CD4-positive, alpha-beta T cell treated with Interleukin-2 at 100 ng/mL for 4 hours (primary cell): Measurements from ENCODE around the gene PAPSS2.
"Not testable (repeated sequence)": the region's sequence is repeated elsewhere in the genome, so short reads cannot be mapped to it uniquely, and the experiment has no call there.

ENCODE experiments used
- DNase-seq: peaks from one replicate; pipeline ENCODE4 v3.0.0-alpha.2; 2020; ENCODE audit warnings: low spot score

The PAPSS2 gene

DNA sequence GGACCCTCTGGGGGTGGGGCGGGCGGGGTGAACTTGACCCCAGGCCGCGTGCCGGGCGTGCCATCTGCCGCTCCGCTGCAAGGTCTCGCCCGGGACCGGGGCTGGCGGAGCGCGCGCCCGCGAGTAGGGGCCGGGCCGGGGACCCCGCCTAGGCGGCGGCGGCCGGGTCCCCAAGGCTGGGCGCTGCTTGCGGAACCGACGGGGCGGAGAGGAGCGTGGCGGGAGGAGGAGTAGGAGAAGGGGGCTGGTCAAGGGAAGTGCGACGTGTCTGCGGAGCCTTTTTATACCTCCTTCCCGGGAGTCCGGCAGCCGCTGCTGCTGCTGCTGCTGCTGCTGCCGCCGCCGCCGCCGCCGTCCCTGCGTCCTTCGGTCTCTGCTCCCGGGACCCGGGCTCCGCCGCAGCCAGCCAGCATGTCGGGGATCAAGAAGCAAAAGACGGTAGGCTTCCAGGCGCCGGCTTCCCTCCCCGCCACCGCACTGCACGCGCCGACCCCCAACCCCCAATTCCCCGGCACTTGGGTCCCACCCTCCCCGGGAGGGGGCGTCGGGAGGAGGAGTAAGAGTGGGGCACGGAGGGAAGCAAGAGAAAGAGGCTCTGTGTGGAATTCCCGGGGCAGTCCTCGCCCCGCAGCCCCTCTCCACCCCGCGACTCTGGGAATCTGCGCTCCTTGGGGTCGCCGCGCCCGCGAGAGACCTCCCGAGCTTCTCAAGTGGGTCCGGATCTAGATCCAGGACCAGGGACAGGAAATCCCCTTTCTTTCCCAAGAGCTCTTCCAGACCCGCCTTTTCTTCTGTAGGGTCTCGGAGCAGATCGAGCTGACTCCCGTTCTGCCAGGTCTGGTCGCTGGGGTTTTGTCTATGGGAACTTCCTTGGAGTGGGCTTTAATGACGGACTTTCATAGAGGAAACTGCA is at the start of gene PAPSS2:
PAPSS2 (plus strand) TSS at position 308 of the 913 bp plus-strand sequence; CDS start at position 412, 104 bp downstream.
- no peak for DNase-seq

DNA sequence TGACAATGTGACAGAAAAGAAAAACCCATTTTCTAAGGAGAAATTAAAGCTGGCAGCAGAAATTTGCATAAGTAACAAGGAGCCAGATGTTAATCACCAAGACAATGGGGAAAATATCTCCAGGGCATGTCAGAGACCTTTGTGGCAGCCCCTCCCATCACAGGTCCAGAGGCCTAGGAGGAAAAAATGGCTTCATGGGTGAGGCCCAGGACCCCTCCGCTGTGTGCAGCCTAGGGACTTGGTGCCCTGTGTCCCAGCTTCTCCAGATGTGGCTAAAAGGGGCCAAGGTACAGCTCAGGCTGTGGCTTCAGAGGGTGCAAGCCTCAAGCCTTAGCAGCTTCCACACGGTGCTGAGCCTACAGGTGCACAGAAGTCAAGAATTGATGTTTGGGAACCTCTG is 48.3 kb upstream of the PAPSS2 start:
- DNase-seq = not testable (repeated sequence)

DNA sequence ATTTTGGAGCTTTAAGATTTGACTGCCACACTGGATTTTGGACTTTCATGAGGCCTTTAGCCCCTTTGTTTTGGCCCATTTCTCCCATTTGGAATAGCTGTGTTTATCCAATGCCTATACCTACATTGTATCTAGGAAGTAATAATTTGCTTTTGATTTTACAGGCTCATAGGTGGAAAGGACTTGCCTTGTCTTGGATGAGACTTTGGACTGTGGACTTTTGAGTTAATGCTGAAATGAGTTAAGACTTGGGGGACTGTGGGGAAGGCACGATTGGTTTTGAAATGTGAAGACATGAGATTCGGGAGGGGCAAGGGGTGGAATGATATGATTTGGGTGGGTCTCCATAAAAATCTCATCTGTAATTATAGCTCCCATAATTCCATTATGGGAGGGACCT is 47.6 kb upstream of the PAPSS2 start:
- no peak for DNase-seq

DNA sequence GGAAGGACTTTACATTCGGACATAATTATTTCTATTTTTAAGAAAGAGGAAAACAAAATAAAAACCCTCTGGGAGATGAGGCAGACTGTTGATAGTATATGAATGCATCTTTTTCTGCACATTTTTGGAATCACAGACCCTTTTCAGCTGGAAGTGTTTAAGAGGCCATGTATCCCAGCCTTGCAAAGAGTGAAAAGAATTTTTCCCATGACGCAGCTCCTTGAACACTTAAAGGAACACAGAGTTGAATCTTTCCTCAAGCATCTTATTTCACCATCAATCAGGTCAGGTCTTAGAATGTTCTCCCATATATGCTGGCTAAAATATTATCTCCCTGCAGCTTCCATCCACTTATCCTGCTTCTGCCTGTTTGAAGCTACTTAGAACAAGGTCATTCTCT is 45.9 kb upstream of the PAPSS2 start:
- DNase-seq = no peak

DNA sequence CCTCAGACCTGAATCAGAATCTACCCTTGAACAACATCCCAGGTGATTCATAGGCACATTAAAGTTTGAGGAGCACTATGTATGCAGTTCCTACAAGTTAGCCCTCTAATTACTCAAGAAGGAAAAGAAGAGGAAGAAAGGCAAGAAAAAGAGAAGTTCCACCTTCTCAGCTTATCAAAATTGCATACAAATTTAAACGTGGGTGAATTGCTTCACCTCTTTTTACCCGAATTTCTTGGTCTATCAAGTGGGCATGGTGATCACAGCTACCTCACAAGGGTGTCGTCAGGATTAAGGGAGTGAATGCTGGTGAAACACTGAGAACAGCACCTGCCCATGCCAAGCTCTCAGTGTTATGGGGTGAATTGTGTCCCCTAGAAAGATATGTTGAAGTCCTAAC is 43.8 kb upstream of the PAPSS2 start:
- DNase-seq = no peak

DNA sequence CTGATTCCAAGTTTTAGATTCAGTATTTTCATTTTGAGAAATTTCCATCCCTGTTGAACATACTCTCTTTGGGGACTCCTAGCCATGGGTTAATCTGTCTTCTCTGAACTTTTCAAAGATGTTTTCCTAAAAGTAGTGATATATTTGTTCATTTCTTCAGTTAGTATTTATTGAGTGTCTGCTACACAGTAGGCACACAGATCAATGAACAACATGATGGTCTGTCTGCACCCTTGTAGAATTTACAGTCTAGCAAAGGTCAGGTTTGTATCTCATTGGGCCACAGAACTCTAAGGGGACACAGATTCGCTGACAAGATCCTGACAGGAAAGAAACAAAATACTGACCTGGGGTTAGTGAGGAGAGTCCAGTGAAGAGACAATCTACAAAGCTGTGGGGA is 42.2 kb upstream of the PAPSS2 start:
- no peak for DNase-seq

DNA sequence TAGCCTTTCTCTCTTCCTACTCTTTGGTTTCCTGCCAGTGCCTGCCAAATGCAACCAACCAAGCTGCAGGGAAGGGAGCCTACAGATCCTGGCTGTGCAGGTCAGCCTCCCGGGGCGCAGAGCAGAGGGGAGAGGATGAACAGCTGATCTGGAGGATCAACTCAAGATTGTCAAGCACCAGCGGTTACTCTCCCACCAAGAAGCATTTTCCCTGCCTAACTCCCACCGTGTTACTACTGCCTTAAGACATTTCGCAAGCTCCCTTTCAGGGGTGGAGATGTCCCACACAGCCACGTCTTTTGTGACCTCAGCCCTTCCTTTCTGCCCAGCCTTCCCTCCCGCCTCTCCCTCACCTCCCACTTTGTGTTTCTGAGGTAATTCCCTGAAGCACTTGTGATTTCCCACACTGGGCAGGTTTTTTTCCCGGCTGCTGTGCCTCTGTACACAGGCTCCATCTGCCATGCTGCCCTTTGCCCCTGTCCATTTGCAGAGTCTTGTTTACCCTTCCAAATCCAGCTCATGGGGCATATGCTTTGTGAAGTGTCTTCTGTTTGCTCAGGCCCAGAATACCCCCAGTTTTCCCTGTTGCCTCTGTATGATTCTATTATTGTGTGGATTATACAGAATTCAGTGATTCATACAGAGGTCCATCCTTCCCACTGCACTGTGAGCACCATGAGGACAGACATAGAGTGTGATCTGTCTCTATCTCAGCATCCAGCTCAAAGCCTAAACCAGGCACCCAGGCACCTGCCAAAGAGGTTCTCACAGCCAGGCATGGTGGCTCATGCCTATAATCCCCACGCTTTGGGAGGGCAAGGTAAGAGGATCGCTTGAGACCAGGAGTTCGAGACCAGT is 40.9 kb upstream of the PAPSS2 start:
- no peak for DNase-seq

DNA sequence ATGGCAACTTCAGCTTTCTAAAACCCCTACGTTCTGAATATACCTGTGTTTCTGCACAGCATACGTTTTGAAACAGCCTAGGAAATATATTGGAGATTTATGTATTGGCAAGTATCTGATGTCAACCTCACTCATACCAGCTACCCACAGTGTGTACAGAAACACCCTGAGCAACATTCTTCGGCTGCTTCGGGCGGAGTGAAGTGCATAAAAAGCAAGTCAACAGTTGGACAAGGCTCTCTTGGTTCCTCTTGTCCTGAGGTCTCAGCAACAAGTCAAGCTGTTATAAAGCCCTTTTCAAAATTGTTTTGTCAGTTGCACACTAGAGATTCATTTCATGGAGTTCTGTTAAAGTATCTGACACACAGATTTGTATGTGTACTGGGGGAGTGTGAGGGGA is 40.0 kb upstream of the PAPSS2 start:
- DNase-seq = no peak

DNA sequence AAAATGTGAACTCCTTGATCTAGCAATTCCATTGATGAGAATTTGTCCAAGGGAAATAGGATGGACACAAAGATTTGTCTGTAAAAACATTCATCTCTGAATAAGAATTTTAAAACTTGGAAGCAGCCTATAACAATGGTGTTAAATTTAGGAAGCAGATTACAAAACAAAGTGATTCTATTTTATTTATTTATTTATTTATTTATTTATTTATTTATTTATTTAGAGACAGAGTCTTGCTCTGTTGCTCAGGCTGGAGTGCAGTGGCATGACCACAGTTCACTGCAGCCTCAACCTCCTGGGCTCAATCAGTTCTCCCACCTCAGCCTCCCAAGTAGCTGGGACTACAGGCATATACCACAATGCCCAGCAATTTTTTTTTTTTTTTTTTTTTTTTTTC is 38.2 kb upstream of the PAPSS2 start:
- DNase-seq = not testable (repeated sequence)

DNA sequence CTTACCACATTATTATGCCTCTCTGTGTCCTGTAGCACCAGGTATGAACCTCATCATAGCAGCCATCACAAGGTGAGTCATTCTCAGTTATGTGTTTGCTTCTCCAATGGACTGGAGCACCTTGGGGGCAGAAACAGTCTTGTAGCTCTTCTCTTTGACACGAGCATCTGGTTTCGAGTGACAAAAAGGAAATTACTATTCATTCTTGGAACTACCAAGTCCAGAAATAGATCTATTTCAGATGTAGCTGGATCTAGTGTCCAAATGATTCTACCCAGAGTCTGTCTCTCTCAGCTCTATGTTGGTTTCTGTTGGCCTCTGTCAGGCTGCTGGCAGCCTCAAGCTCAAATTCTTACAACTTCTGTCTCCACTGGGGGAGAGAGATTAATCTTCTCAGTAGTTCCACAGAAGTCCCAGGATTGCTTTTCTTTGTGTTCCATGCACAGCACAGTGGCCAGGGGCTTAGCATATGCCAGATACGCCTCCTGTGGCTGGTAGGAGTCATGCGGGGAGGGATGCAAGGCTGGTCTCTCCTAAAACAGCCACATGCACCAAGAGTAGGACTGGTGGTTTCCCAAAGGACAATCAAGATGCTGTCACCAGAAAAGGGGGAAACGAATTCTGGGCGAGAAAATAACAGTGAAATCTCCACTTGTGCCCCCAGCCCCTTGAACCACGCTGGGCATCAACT is 37.2 kb upstream of the PAPSS2 start:
- no peak for DNase-seq

DNA sequence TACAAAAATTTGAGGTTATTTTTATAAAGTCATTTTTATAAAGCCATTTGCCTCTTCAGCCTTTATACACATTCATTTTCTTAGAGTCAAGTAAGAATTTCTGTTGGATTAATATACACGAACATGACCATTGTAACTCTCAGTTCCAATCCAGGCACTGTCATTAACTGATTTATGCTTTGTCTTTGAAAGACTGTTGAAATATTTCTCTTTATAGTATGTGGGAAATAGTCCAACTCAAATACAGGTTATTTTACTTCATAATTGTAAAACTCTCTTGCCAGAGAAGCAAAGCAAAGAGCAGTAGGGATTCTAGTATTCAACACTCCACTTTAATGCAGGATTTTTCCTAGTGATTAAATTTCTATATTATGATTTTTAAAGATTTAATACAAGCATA is 36.5 kb upstream of the PAPSS2 start:
- DNase-seq = no peak

DNA sequence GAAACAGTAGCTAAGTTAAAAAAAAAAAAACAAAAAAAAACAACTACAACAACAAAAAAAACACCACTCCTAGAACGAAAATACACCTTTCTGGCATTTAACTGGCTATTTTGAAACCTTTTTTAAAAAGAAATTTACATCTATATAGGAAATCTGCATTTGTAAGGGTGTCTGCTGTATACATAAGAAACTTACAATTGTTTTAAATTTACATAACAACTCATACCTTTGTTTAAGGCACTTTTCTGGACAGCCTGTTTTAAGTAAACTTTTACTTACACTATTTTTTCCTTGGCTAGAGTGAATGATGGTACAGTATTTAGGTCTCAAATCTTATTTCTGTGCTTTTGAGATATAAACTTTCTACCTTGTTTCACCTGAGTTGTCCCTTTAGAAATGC is 34.0 kb upstream of the PAPSS2 start:
- DNase-seq = no peak

DNA sequence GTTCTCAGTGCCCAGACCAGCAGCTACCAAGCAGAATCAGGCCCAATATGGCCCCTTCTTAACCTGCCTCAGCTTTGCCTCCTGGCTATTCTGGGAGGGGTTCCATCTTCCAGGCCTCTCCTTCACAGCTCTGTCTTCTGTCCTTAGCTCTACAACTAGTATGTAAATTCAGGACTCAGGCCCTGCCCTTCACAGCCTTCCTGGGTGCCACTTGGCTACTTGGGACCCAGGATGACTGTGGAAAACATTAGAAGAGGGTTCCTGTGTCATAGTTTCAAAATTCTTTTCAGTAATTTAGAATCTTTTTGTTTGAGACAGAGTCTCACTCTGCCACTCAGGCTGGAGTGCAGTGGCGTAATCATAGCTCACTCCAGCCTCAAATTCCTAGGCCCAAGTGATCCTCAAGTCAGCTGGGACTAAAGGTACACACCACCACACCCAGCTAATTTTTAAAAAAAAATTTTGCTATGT is 33.2 kb upstream of the PAPSS2 start:
- no peak for DNase-seq

DNA sequence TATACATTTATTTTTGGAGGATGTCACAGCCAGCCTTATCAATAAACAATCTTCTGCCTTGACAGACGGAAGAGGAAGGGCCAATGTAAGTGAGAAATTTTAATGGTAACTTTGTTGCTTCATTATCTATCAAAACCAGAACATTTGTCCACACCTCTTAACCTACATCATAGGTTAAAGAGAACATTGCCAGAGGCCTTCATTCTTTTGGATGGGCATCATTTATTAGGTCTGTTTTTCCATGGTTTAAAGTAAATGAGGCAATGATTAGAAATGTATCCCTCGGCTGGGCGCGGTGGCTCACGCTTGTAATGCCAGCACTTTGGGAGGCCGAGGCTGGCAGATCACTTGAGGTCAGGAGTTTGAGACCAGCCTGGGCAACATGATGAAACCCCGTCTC is 29.5 kb upstream of the PAPSS2 start:
- no peak for DNase-seq

DNA sequence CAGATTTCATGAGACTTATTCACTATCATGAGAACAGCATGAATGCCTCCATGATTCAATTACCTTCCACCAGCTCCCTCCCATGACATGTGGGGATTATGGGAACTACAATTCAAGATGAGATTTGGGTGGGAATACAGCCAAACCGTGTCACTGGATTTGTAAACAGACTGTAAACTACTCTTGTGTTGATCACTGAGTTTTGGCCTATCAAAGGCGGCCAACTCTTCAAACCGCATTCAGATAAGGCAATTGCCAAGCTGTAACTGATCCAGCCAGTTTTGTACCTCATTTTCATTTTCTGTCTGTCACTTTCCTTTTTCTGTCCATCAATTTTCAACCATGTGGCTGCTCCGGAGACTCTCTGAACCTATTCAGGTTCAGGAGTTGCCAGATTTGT is 27.2 kb upstream of the PAPSS2 start:
- no peak for DNase-seq

DNA sequence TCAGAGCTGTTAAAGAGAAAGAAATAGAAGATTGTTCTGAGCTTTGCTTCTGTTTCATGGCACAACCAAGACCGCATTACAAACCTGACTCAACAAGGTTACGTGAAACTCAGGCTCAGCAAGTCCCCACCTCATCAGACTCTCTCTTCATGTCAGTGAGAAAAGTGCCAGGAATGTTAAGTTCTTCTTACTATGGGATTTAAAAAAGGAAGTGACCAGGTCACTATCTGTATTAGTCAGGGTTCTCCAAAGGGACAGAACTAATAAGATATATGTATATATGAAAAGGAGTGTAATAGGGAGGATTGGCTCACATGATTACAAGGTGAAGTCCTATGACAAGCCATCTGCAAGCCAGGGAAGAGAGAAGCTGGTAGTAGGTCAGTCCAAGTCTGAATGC is 25.4 kb upstream of the PAPSS2 start:
- no peak for DNase-seq

DNA sequence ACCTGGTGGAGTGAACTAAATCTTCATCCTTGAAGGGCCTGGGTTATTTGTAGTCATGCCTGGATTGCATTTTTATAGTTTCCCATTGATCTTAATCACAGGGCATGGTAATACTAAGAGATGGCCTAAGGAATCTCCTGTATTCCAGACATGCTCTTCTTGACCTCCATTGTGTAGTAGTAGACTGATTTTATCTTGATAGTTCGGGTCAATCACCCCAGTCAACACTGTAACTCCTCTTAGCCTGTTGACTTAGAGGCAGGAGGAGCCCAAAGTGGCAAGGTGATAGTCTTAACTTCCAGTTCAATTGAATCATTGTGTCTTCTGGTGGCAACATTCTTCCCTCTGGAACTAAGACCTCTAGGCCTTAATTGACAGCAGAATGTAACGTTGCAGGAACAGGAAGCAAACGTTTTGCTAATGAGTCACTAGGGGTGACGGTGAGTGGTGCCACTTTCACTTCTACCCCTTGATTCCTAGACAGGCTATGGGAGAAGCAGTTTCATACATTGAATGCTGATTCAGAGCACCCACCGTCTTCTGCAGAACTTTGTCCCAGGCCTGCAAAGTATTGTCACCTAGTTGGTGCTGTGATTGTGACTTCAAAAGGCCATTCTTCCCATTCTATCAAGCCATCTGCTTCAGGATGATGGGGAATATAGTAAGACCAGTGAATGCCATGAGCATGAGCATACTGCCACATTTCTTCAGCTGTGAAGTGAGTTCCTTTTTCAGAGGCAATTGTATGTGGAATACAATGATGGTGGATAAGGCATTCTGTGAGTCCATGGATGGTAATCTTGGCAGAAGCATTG is 24.0 kb upstream of the PAPSS2 start:
- DNase-seq = peak; percentile 14

DNA sequence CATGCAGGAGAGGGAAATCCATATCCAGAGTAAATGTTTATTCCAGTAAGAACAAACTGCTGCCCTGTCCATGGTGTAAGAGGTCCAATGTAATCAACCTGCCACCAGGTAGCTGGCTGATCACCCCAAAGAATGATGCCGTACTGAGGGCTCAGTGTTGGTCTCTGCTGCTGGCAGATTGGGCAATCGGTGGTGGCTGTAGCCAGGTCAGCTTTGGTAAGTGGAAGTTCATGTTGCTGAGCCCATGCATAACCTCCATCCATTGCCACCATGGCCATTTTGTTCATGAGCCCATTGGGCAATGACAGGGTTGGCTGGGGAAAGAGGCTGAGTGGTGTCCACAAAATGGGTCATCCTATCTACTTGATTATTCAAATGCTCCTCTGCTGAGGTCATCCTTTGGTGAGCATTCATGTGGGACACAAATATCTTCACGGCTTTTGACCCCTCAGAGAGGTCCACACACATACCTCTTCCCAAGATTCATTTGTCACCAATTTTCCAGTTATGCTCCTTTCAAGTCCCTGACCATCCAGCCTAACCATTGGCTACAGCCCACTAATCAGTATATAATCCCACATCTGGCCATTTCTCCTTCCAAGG is 23.3 kb upstream of the PAPSS2 start:
- DNase-seq = no peak

DNA sequence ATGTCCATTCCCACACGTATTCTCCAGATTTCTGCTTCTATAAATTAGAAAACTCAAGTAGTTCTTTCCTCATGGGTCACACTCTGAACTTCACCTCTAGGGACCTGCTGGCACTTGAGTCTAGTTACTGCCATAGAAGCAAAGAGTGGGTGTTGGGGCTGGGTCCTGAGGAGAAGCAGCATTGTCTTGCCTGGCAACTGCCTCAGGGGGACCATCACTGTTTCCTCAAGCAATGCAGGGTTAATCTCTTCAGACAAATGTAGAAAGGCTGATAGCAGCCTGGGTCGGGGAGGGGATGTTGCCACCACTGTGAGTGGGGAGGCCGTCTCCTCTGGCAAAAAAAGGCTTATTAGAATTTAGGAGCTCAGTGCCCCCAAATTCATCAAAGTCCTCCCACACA is 20.2 kb upstream of the PAPSS2 start:
- no peak for DNase-seq

DNA sequence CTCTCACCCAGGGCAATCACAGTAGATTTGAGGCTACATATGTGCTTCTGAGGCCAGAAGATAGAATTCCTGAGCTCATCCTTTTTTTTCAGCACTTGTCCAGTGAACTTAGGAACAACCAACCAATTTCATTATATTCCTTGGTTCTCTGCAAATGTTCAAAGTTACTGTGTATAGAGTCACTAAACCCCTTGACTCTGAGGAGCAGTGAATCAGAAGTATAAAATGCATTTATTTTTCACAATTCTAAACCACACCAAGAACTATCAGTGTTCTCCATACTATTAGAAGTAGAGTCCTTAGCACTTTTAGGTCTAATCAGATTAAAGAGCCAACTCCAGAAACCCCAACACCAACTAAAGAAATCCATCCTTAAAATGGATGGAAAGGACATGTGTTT is 19.6 kb upstream of the PAPSS2 start:
- no peak for DNase-seq

DNA sequence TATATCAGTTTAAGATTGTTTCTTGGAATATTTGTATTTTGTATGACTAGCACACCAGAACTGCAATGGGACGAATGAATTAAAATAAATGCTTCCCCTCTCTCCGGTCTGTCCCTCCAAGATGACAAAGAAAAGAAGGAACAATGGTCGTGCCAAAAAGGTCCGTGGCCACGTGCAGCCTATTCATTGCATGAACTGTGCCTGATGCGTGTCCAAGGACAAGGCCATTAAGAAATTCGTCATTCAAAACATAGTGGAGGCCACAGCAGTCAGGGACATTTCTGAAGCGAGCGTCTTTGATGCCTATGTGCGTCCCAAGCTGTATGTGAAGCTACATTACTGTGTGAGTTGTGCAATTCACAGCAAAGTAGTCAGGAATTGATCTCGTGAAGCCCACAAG is 17.2 kb upstream of the PAPSS2 start:
- no peak for DNase-seq
